BE2C (cell line): ENCODE data around the gene ADCY9.

Source experiments
- DNase-seq: peaks from one replicate; pipeline ENCODE4 v3.0.0-alpha.2; 2020
- H3K27me3 ChIP-seq: fragments of 250-450 bp; sonication (Bioruptor Pico); 2 replicates; pipeline ENCODE4 v1.5.1; 2020; ENCODE audit warnings: mild to moderate bottlenecking
- H3K36me3 ChIP-seq: fragments of 250-450 bp; sonication (Bioruptor Pico); 2 replicates; pipeline ENCODE4 v1.5.1; 2020; ENCODE audit warnings: mild to moderate bottlenecking
- H3K4me1 ChIP-seq: fragments of 250-450 bp; sonication (Bioruptor Pico); 2 replicates; pipeline ENCODE4 v1.5.1; 2020
- H3K4me3 ChIP-seq: 2 replicates; pipeline ENCODE4 v1.5.1; 2011; ENCODE audit warnings: low read depth, low read length
- H3K9me3 ChIP-seq: fragments of 250-450 bp; sonication (Bioruptor Pico); 2 replicates; pipeline ENCODE4 v1.5.1; 2020
- CTCF ChIP-seq: IDR thresholded peaks from 2 replicates; pipeline ENCODE4 v1.5.1; 2012; ENCODE audit warnings: mild to moderate bottlenecking, low read depth, low read length

The ADCY9 gene

GRCh38 chr16:4110065-4110464 lies 6.2 kb downstream of the ADCY9 start:
- Histone ChIP-seq H3K4me3 (no peak overlapping the region), H3K9me3 (no peaks in the 10 kb centered on the region), H3K4me1 (0 out of 2 replicates have a peak, but pooled peaks cover 4% of the 10 kb centered on the region), H3K36me3 (peaks cover 14% of the 10 kb centered on the region), H3K27me3 (no peaks in the 10 kb centered on the region)
- DNase-seq = no peak
- TF ChIP-seq CTCF = no peak

DNA sequence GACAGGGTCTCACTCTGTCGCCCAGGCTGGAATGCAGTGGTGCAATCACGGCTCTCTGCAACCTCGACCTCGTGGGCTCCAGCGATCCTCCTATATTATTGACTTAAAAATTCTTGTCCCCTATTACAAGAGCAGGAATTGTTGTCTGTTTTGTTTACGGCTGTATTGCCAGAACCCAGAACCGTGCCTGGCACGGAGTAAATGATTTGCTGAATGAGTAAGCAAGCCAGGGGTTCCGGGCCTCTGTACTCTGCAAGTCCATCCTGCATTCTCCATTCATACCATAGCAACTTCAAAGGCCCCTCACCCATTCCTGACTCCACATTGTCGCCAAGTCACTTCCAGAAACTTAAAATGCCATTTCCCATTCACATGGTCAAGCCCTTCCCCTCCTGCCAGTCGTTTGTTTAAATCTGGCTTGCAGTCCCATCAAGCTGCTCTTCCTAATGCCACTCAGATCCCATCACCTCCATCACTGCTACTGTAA lies 6.9 kb downstream of the ADCY9 start:
- no peaks in the 10 kb centered on the region for H3K4me1 ChIP-seq
- TF ChIP-seq CTCF = no peak

DNA sequence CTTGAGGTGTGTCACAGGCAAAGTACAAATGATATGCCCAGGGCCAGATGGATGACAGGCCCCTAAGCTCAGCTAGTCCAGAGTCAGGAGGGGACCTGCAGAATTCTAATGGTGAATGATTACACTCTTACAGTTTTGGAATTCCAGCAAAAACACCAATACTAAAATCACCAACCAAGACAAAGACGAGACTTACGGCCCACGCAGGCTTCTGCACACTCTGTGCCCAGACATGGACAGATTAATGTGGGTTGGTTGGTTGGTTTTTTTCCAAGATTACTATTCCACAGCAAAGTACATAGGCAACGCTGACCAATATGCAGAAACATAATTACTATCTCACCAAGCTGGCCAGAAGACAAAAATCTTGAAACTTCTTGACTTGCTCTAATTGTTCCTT lies 9.7 kb downstream of the ADCY9 start:
- DNase-seq = no peak
- Histone ChIP-seq H3K4me3 (no peak overlapping the region), H3K36me3 (peaks cover 23% of the 10 kb centered on the region), H3K27me3 (no peaks in the 10 kb centered on the region), H3K4me1 (no peaks in the 10 kb centered on the region), H3K9me3 (no peaks in the 10 kb centered on the region)
- TF ChIP-seq CTCF = no peak

More for the DNA sequence above, 6.9 kb downstream of the ADCY9 start:
- no peak for DNase-seq
- Histone ChIP-seq H3K4me3 (no peak overlapping the region), H3K27me3 (no peaks in the 10 kb centered on the region), H3K9me3 (no peaks in the 10 kb centered on the region), H3K36me3 (peaks cover 14% of the 10 kb centered on the region)

GRCh38 chr16:4105848-4106247 lies 10.4 kb downstream of the ADCY9 start:
- Histone ChIP-seq H3K4me1 (no peaks in the 10 kb centered on the region), H3K9me3 (no peaks in the 10 kb centered on the region), H3K36me3 (peaks cover 22% of the 10 kb centered on the region), H3K27me3 (no peaks in the 10 kb centered on the region), H3K4me3 (no peak overlapping the region)
- no peak for DNase-seq
- no peak for TF ChIP-seq CTCF

- TF ChIP-seq CTCF = no peak
- Histone ChIP-seq H3K4me3 (no peak overlapping the region), H3K4me1 (no peaks in the 10 kb centered on the region), H3K36me3 (peaks cover 17% of the 10 kb centered on the region), H3K9me3 (no peaks in the 10 kb centered on the region), H3K27me3 (no peaks in the 10 kb centered on the region)
- DNase-seq = no peak
Measured at GRCh38 chr16:4103745-4104144, 12.5 kb downstream of the ADCY9 start.

- Histone ChIP-seq H3K36me3 (peaks cover 13% of the 10 kb centered on the region), H3K4me1 (peaks cover 6% of the 10 kb centered on the region), H3K4me3 (no peak overlapping the region), H3K27me3 (no peaks in the 10 kb centered on the region), H3K9me3 (no peaks in the 10 kb centered on the region)
- no peak for TF ChIP-seq CTCF
- no peak for DNase-seq
Measured at GRCh38 chr16:4101421-4102219, 14.6 kb downstream of the ADCY9 start.
